Femur (tissue), 1 donor: Measurements from ENCODE around the gene SYT14.
"Not testable (repeated sequence)": the region's sequence is repeated elsewhere in the genome, so short reads cannot be mapped to it uniquely, and the experiment has no call there.

ENCODE experiments used
- DNase-seq: peaks from one replicate; pipeline ENCODE4 v3.0.0-alpha.2; 2017

SYT14 gene

GRCh38 chr1:209945377-209945776 lies 7.4 kb downstream of the SYT14 start:
- DNase-seq: no peak

GRCh38 chr1:209948155-209948554 lies 10.1 kb downstream of the SYT14 start:
- DNase-seq: no peak

- no peak for DNase-seq
Measured at GRCh38 chr1:209956116-209956515, 18.1 kb downstream of the SYT14 start.

GRCh38 chr1:209959623-209960022 lies 21.6 kb downstream of the SYT14 start:
- DNase-seq: no peak

GRCh38 chr1:209960926-209961325 lies 22.9 kb downstream of the SYT14 start:
- DNase-seq: no peak

- no peak for DNase-seq
Measured at GRCh38 chr1:209962388-209962787, 24.4 kb downstream of the SYT14 start.

GRCh38 chr1:209962856-209963255 lies 24.8 kb downstream of the SYT14 start:
- no peak for DNase-seq

GRCh38 chr1:209965996-209966395 lies 28.0 kb downstream of the SYT14 start:
- no peak for DNase-seq

- DNase-seq: not testable (repeated sequence)
Measured at GRCh38 chr1:209978721-209979120, 40.7 kb downstream of the SYT14 start.

GRCh38 chr1:209983953-209984352 lies 45.9 kb downstream of the SYT14 start:
- no peak for DNase-seq

GRCh38 chr1:209985002-209985401 lies 47.0 kb downstream of the SYT14 start:
- DNase-seq: no peak

- DNase-seq: no peak
Measured at GRCh38 chr1:209988706-209989105, 50.7 kb downstream of the SYT14 start.

- DNase-seq: no peak
Measured at GRCh38 chr1:209989525-209989924, 51.5 kb downstream of the SYT14 start.

GRCh38 chr1:209993061-209993830 lies 55.2 kb downstream of the SYT14 start:
- DNase-seq: no peak

GRCh38 chr1:209996348-209996747 lies 58.3 kb downstream of the SYT14 start:
- no peak for DNase-seq

GRCh38 chr1:209999005-209999404 lies 61.0 kb downstream of the SYT14 start:
- DNase-seq: no peak

GRCh38 chr1:210001751-210002150 lies 63.7 kb downstream of the SYT14 start:
- DNase-seq: no peak

- no peak for DNase-seq
Measured at GRCh38 chr1:210003501-210003900, 65.5 kb downstream of the SYT14 start.

- no peak for DNase-seq
Measured at GRCh38 chr1:210010161-210010560, 72.1 kb downstream of the SYT14 start.

GRCh38 chr1:210021145-210021860 lies 83.3 kb downstream of the SYT14 start:
- DNase-seq: no peak

GRCh38 chr1:210022044-210022443 lies 84.0 kb downstream of the SYT14 start:
- DNase-seq: no peak

GRCh38 chr1:210024282-210024681 lies 86.3 kb downstream of the SYT14 start:
- no peak for DNase-seq

- no peak for DNase-seq
Measured at GRCh38 chr1:210024996-210025395, 87.0 kb downstream of the SYT14 start.

GRCh38 chr1:210025870-210026269 lies 87.9 kb downstream of the SYT14 start:
- no peak for DNase-seq
